Activated CD4-positive, CD25-positive, alpha-beta regulatory T cell (primary cell): ENCODE measurements around the gene FOXG1.

Source experiments
- DNase-seq, 4 experiments: peaks; one replicate each; lab custom pipeline; 2025; lab: John Stamatoyannopoulos, UW

Gene FOXG1

DNA sequence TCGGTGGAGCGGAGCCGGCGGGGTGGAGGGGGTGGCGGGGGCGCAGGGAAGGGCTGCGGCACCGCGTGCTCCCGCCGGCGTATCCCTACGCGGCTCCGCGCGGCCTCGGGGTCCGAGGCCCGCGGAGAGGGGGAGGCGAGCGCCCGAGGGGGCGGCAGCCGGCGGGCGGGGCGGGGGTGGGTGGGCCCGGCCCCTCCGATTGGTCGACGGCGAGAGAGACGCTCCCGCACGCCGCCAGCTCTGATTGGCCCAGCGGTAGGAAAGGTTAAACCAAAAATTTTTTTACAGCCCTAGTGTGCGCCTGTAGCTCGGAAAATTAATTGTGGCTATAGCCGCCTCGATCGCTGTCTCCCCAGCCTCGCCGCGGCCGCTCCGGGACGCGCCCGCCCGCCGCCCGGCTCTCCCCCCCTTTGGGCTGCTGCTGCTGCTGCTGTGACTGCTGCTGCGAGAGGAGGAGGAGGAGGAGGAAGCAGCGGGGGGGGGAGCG, at the start of gene FOXG1:
Gene FOXG1 (plus strand): TSS at position 319 of the 487 bp plus-strand sequence. CDS start 493 bp downstream, outside the sequence.
- DNase-seq: no peak

DNA sequence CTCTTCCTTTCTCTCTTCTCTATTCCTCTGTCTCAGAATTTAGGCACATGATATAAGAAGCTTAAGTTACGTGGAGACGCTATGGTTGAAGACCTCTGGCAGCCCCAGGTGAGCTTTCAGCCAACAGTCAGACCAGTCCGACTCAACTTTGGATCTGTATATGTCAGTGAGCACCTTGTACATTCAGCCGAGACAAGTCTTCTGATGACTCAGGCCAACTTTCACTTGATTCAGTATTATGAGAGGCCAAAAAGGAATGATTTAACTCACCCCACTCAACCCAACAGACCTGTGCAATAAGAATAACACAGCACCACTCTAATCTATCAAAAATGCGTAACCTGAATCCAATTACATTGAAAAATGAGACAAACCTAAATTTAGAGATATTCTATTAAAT, 47.5 kb upstream of the FOXG1 start:
- DNase-seq: no peak

DNA sequence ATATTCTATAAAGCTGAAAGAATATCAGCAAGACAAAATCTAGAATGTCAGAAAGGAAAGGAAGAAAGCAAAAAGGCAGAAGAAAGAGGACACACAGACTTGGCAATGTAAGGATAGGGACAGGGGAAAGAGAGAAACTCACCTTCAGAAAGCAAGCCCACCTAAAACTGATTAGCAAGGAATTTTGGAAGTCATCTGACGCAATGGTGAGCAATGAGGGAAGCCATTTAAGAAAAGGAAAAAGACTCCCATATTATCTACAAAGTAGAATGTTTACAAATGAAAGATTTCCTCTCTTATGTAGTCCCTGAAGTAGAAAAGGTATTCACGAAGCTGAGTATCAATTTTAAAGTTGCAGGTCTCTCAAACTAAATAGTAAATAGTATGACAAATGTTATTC, 35.2 kb upstream of the FOXG1 start:
- no peak for DNase-seq

DNA sequence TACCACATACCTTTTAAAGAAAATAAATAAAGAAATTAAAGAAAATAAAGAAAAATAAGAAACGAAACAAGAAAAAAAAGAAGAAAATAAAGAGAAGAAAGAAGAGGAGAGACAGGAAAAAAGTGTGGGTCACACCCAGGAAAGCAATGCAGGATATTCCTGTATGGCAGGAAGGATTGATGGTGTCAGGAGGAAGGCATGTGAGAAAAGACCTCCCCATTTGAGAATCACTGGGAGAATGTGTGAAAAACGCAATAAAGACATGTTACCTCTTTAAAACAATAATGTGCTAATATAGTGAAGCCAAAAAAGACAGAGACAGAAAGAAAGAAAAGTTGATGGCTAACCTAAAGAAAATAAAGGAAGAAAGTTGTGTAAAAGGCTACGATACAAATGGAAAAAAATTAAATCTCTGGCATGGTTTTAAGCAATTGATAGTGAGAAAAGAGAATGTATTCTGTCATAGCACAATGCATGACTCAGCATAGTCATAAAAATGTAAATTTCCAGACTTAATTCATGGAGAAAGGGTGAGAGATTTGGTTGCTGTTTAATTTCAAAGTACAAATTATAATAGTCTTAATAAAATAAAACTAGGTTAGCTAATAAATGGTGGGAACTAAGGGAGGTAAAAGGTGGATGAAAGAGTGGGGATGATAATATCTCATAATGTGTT, 24.3 kb upstream of the FOXG1 start:
- no peak for DNase-seq

DNA sequence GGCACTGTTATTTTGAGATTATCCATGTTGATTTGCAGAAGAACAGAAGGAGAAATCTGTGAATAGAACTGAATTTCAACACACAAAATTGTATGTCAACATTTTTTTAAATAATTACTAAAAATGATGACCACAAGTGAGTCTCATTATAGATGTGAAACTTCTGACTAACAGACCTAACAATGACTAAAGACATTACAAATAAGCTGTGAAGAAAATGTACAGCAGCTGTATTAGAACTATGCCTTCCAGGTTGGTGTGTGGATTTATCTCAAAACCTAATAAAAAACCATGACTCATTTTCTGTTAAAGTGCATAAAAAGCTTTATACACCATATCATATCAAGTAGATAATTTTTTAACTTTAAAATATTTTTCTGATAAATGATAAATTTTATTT, 22.5 kb upstream of the FOXG1 start:
- DNase-seq: no peak

DNA sequence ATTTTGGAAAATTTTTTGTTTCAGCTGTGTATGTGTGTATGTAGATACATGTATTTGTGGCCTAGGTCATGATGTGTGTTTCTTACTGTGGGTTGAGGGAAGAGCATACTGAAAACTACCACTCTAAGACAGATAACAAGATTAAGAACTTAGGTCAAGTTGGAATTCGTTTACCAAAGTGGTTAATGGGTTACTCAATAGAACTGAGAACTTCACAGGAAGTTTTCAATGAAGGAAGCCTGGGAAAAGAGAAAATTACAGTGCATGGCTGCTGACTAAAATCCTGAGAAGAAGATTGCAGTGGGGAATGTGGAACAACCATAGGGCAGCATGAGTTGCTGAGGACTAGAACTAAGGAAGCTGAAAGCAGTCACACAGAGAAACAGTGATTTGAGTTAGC, 21.4 kb upstream of the FOXG1 start:
- DNase-seq: no peak

DNA sequence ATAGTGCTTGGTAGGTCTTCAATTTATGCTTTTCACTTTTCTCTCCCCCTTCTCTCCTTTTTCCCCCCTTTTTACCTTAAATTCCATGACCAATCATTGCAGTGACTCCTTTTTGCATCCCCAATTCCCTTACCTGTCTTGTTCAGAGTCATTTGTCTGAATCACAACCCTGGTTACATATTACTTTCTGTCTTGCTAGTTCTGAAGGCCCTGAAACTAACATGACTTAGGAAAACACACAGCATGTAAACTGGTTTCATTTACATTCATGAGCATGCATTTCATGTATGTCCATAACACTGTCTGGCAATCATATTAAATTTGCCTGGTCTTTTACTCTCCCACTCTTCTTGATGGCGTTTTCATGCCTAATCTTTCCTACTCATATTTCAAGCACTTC, 20.3 kb upstream of the FOXG1 start:
- DNase-seq: no peak

DNA sequence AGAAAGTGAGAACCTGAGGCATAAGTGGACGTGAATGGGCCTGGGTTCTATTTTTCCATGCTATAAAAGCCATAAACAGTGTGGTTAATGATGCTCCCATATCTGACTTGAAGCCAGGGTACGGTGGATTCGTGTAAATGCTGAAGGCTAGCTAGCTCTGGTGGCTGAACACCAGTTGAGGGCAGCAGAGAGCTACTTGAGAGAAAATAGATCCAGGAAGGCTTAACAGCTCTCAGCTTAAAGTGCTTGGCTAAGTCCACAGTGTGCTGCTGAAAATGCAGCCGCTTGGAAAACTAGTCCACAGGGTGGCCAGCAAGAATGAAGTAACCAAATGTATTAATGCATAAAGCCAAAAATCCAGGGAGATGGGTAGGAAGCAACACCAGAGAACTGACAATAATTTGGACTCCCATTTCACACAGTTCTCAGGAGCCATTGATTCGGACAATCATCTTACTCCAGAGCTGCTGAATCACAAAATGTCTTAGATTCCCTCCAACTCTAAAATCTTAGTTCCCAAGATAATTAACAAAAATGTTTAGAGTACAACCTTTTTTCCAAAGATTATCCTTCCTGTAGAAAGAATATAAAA, 15.0 kb upstream of the FOXG1 start:
- no peak for DNase-seq

DNA sequence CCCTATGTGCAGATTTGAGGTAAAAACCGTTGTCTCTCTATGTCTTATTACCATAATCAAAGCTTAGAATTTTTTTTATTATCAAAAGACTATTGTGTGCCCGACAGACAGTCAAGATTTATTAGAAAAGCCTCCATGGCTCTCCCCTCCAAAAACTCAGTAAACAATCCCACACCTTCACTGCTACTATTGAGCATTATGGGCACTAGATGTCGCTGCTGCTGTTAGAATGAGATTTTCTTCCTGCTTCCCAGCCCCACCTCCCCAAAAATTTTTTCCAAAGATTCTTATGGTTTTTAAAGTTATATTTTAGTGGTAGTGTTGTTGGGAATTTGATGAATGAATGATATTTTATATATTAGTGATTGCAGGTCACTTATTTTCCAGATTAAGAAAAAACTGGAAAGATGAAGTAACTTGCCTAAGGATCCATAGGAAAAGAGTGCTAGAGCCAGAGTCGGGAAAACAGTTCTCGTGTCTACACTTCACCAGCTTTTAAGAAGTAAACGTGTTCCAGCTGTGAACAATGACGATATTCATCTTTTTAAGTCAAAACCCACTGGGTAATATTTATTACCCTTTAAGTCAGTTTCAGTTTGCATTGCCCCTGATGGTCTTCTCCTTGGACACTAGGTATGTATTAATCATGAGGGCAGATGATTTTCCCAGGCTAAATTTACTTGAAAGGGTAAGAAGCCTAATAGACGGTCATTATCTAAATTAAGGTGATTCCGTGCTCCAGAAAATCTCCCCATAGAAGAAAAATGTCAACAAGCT, 12.2 kb upstream of the FOXG1 start:
- no peak for DNase-seq

DNA sequence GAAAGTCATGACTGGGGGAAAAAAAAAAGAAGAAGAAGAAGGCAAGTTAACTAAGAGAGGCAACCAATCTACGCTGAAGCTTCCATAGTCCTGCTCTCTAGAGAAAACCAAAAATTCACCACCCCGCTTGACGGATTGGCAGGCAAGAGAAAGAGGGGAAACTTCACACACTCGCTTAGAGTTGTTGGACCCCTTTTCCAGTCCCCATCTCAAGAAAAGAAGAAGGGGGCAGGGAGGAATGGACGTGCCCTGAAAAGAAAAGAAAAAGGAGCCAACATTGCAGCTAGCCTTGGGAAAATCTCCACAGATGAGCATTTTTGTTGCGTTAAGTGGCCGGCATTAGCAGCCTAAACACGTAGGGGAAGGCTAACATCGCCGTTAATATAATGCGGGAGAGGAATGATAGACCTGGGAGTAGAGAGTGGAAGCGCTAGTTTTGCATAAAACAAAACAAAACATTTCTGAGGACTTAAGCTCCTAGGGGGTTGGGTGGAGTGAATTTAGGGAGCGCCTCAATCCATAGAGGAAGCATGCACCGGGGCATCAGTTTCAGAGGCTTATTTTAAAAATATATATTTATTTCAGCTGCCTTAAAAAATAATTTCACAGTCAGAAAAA, 11.3 kb upstream of the FOXG1 start:
- no peak for DNase-seq

DNA sequence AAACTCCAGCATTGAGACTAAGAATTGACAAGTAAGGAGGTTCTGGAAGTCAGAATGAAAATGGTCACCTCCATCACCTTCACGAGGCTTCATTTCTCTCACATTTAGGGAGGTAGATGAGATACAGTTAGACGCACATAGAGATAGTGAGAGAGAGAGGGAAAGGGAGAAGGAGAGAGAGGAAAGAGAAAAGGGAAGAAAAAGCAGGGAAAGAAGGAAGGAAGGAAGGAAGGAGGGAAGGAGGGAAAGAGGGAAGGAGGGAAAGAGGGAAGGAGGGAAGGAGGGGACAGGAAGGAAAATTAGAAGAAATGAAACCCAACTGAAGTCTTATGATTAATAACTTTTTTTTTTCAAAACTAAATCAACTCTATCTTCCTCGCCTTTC, 10.7 kb upstream of the FOXG1 start:
- DNase-seq: no peak

DNA sequence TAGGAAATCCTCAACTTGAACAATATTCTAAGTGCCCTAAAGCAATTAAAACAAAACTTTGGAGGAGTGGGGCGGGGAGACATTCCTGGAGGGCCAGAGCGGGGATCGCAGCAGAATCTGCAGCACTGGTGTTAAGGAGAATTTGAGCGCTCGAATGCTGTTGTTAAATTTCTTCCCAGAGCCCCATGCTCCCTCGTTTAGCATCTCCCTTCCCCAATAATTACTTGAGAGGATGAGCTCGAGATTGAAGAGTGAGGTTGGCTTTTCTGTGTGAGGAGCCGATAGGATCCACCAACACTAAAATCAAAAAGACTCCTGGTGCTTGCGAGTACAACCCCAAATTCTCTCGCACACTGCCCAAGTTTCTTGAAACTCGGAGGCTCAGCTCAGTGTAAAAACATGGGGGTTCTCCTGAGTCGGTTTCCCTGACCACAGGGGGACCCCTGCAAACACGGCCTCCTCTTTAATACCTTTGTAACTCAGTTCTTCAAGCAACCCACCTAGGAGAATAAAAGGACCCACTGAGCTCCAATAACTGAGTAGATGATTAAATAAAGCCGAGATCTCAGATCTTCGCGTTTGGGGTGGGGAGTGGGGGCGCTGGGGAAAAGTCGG, 10.2 kb upstream of the FOXG1 start:
- no peak for DNase-seq

DNA sequence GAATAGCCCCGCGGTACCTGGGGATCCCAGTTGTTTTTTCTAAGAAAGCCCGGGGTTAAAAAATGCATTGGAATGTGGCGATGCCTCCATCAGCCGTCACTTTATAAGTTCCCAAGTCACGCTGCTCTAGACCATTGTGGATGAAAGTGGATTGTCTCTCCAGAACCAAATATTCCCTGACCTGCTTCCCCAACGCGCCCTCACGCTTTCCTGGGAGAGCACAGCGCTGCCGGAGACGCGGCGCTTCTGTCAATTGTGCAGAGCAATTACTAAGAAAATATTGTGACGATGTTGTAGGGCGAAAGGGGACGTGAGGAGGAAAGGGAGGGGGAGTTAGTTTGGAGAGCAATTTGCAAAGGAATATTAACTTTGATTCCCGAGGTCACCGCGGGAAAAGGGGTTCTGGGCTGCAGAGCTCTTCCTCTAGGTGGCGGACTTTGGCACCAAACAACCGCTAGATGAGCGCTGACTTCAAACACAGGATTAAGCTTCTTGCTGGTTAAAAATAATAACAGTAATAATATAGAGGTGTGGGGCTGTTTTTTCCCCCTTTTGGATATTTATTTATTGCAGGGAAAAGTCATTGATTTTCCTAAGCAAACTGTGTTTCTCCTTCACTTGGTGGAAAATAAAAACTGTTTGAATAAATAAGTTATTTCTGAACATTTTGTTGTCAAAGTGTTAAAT, 9.6 kb upstream of the FOXG1 start:
- DNase-seq: no peak

DNA sequence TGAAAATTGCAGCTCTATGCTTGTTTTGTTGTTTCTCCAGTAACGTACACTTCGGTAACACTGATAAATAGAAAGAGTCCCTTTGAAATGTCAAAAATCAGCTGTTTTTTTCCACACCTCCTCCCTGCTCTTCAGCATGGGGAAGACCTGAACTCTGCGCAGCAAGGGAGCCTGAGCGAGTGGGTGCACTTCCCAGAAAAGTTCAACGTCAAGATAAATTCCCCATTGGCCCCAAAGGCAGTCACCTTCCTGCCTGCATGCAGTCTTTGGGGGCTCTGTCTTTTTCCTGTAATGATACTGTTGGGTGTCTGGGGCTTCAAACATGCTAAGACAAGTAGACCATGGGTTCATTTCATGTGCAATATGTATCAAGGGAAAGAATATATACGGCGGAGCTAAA, 8.8 kb upstream of the FOXG1 start:
- no peak for DNase-seq

DNA sequence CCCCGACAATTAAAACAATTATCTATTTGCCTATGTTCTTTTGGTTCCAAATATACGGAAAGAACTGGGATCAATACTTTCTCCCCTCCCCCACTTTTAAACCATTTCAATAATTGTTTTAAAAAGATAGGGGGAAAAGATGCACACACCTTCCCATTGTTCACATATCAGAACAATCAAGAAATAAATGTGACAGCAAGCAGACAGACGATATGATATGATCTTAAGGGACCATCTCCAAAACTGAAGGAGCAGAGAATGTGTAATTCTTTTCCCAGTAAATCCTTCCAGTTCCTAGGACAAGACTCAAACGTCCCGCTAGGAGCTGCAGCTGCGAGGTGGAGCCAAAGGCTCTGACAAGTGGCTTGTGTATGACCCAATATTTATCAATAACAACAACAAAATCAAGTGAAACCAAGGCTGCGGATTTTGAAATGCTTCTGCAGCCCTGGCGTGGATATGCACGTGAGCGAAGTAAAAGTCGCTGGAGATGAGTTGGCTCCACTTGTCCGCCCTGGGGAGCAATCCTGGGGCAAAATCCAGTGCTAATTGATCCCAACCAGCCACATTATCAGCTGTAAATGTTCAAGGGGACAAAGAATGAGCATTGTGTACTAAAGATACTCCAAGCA, 8.2 kb upstream of the FOXG1 start:
- DNase-seq: no peak

DNA sequence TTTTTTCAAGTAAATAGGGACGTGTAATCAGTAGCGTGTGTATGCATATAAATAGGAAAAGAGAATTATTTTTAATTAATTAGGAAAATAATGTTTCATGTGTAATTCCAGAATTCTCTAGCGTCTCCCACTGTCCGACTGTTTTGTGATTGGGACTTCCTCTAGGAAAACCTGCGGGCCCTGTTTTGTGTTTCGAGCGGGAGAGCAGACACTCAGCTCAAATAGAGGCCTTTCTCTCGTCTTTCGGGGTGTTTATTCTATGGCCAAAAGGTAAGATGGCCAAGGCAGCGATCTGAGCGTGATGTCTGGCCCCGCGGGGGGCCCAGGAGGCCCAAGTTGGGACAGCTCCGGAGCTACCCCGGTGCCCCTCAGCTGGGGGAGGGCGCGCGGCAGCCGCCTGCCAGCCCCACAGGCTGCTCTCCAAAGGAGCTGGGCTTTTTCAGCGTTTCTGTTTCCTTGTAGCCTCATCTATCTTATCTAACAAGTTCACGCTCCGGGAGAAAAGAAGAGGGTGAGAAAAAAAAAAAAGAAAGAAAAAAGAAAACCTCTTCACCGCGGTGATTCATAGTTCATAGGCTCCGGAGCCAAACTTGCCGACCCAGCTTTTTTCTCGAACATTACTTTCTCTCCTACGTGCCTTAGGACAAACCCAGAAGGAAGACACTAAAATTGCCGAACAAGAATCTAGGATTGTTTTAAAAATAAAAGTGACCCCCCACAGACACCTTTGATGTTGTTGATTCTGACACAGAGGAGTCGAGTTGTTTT, 7.5 kb upstream of the FOXG1 start:
- no peak for DNase-seq

DNA sequence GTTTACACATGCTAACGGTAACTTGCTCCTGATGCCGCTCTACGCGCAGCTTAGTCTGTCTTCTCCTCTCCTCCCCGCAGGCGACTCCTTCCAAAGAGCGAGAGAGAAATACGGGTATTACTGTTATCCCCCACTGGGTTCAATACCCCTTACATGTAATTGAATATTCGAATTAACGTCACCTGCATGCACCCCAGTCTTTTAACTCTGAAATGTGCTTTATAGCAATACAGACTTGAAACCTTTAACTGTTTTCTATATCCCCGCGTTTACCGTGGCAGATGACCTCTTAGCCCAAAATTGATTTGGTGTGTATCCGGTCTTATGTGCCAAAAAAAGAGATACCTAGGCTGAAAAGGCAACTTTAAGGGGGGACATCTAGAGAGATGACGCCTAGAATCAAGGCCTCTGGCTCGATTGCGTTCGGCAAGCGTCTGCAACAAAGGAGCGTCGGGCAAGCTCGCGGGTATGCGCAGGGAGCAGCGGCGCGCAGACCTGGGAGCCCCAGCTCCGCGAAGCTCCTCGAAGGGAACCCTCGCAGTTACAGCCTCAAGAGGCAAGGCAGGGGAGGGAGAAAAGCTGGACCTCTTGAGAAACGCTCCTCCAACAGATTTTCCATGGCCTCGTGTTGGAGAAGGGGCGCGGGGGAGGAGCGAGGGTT, 6.8 kb upstream of the FOXG1 start:
- no peak for DNase-seq

DNA sequence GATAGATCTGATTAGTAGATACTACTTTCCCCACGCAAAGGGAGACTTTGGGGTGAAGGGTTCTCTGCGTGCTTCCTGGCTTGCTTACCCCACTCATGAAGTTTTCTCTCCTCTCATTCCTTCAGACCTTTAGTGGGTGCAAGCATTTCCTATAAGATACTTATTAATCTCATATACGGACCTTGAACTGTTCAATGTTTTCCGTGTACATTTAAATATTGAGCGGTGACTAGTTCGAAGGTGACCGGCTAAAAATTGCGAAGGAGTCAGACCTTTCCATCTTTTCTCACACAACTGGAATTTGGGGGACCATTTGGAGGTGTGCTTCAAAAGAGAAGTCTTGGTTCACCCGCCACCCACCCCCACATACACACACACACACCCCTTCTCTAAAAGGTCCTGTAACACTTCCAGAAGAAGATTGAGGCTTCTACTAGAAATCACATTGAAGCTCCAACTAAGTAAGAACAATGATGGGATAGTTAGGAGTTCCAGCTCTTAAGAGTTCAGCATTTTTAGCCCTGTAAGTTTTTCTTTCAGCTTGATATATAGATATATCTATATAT, 6.1 kb upstream of the FOXG1 start:
- no peak for DNase-seq

DNA sequence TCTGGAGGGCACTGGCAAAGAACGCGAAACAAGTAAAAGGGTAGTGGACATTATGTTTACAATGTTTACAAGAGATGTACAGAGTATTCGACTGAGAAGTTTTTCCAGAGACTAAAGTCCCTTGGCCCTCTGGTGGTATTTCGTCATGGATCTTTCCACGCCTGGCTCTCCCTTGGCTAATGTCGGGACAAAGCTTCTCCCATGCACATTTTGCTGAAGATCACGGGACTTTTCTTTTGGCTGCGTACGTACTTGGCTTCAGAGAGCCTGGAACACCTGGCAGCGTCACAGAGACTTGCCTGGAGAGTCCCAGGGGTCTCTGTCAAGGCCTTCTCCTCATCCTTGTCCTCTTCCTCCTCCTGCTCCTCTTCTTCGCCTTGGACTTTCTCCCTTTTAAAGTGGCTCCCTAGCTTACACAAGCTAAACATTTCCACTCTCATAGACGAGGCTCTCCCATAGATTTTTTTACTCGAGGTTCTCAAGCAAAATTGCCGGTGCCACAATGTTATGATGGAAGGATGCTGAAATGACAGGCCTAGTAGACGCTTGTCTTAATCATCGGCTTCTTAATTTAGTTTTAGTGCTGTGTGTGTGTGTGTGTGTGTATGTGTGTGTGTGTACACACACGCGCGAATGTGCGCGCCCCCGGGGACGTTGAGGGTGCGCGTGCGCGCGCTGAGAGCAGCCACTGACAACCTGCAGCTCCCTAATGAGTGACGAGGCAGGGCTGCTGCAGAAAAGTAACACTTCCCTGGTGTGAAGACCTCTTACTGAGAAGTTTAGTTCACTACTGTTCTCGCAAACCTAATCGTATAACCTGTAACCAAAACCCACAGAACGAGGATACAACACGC, 4.9 kb upstream of the FOXG1 start:
- DNase-seq: no peak
